Mesangial cell (primary cell): Measurements from ENCODE around the gene FRMPD2. TPM values are rescaled to one million over a fixed set of nuclear protein-coding genes. Genes with fewer than 3 reads are reported as not detected.

ENCODE experiments used
- total RNA-seq: library from RNA; depleted of rRNA; stranded (reverse); fragments of >200 nt; gene quantifications from 2 replicates; pipeline ENCODE4 v1.2.3, GENCODE V29; 2015

The FRMPD2 gene
- not detected in 2 replicates for total RNA-seq

DNA sequence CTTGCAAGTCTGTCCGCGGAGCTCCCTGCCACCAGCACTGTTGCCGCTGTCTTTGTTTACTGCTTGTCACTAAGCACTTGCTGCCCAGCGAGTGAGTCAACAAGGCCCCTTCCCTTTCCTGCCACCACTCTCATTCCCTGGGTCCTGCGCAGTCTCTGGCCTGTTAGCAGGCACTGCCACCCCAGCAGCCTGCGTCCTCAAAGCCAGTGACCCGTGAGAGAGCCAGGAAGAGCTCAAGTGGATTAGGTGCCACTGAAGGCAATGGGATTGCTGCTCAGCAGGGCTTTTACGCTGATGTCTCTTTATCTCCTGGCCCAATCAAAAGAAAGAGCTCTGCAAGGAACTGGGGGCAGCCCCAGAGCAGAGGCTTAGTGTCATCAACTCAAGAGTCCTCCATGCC lies at the start of gene FRMPD2:
Gene FRMPD2 (minus strand): TSS at position 61 of the 400 bp plus-strand sequence. CDS start 129 bp downstream, outside the sequence.

GRCh38 chr10:48306265-48306869 lies 31.9 kb upstream of the FRMPD2 start, which contains the start of gene MAPK8:
TSS of gene MAPK8 (plus strand) at chr10:48306677. CDS start at chr10:48401661, 94,984 bp downstream.

Other genes starting within 250 kb of the FRMPD2 start
- 39.0 and 44.2 TPM in 2 replicates for gene MAPK8, start 32.0 kb upstream of the FRMPD2 start, total RNA-seq